GM19023 (cell line): ENCODE measurements around the gene CDNF.
A peak's percentile ranks its signal among the peaks of the same experiment; 100 is the strongest.
"Not testable (repeated sequence)": the region's sequence is repeated elsewhere in the genome, so short reads cannot be mapped to it uniquely, and the experiment has no call there.

Experiments used
- ATAC-seq: cut with Tn5 transposase; IDR thresholded peaks from one replicate; pipeline ENCODE4 v1.9.1; 2021; ENCODE audit warnings: mild to moderate bottlenecking, moderate library complexity; ENCODE audit not compliant: unreplicated experiment

The CDNF gene

GRCh38 chr10:14840178-14840577 lies 2.3 kb upstream of the CDNF start:
- ATAC-seq = no peak

DNA sequence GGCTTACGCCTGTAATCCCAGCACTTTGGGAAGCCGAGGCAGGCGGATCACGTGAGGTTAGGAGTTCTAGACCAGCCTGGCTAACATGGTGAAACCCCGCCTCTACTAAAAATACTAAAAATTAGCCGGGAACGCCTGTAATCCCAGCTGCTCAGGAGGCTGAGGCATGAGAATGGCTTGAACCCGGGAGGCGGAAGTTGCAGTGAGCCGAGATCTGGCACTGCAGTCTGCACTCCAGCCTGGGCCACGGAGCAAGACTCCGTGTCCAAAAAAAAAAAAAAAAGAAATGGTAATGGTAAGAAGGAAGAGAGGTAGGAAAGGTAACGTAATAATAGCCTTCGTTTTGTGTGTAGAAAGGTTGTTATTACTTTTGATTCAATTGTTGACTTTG lies 1.5 kb upstream of the CDNF start:
- ATAC-seq = no peak

DNA sequence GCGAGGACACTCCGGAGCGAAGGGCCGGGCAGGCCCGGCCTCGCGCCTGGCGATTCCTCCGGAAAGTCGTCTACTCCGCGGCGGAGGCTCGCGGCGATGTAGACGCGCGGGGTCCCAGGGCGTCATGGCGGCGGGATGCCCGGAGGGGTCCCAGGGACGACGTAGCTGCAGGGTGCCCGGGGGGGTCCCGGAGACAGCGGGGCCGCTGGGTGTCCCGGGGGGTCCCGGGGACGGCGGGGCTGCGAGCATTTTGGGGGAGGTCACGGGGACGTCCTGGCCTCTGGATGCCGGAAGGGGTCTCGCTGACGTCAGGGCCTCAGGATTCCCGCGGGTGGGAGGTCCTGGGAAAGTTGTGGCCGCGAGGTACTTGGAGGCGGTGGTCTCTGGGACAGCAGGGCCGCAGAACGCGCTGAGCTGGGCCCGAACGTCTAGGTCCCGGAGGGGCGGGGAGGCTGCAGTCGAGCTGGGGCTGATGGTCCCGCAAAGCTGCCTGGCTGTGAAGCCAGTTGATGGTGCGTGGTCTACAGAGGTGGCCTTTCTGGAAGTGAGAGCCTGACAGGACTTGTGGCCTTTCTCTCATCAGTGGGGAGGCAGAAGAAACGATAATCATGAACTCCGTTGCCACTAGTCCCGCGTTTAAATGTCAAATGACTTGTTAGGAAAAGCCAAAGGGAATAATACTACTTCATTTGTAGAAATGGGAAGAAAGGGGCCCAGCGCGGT lies 906 bp upstream of the CDNF start:
- peak; percentile 4 for ATAC-seq

GRCh38 chr10:14837003-14837756 lies 657 bp downstream of the CDNF start:
- ATAC-seq = no peak

- ATAC-seq = no peak
Measured at GRCh38 chr10:14836208-14836607, 1.6 kb downstream of the CDNF start.

- no peak for ATAC-seq
Measured at GRCh38 chr10:14833106-14833505, 4.7 kb downstream of the CDNF start.

- no peak for ATAC-seq
Measured at GRCh38 chr10:14826076-14826829, 11.6 kb downstream of the CDNF start.

DNA sequence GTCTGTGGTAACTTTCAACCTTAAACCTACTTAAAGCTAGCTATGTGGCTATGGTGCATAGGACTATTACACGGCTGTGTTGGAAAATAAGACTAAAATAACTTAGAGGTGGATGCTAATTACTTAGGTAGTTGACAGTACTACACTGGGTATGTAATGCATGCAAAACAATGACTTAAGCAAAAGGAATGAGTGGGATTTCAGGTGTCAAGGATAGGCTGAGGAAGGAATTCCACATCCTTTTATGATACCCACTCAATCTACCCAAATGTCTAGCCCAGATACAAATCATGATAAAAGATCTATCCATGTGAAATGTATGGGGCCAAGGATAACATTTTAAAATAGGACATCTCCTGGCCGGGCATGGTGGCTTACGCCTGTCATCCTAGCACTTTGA lies 13.9 kb downstream of the CDNF start:
- ATAC-seq = no peak

DNA sequence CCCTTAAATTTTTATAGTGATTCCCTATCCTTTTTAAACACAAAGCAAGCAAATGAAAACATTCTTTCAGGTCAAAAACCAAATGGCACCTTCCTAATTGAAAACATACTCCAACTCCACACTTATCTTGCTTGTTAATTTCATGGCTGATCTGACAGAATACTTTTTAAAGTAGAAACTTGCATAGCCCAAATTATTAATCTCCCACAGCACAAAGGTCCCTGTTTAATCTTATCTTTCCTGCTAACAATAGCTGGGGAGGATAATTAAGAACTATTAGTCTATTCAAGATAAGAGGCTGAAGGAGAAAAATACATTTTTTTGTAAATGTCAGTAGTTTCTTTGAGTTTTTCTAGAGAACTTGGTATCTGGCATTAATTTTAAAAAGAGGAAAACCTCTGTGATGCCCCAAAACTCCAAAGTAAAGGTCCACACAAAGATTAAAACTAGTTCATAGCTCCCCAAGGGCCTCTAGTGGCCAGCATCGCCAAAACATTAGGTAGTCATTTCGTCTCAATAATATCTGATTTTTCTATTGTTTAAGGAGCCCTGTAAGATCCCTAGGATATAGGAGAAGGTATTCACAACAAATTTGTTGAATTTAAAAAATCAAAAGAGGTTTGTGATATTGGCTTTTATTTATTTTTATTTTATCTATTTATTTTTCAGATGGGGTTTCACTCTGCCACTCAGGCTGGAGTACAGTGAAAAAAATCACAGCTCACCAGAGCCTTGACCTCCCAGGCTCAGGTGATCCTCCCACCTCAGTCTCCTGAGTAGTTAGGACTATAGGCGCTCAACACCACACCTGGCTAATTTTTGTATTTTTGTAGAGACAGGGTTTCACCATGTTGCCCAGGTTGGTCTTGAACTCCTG lies 14.7 kb downstream of the CDNF start:
- no peak for ATAC-seq

DNA sequence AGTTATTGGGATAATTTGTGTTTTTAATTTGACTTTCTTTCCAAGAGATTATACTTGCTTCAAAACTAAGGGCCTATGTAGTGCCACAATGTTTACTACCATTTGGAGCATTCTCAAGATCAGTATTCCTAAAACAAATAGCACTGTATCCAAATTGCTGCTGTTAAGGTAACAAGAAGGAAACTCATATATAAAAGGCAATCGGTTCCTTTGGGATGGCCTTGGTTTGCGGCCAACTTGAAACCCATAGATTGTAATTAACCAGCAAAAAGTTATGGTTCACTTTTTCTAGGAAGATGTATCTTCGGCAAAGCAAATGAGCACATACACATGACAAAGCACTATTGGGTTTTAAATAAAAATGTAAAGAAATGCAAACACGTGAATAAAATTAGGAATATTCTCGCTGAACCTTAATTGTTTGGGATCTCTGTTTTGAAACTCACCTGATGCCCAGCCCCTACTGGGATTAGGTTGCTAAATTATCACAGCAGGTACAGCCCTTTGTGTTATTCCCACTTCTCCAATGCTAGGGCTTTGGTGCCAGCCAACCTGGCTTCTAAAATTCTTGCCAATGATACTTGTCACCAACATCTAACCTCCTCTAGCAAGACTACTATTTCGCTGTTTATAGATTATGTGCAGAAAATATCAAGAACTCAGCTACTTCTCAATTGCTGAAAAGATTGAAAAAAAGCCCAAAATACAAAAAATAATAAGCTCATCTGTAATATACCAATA lies 16.0 kb downstream of the CDNF start:
- ATAC-seq = no peak

DNA sequence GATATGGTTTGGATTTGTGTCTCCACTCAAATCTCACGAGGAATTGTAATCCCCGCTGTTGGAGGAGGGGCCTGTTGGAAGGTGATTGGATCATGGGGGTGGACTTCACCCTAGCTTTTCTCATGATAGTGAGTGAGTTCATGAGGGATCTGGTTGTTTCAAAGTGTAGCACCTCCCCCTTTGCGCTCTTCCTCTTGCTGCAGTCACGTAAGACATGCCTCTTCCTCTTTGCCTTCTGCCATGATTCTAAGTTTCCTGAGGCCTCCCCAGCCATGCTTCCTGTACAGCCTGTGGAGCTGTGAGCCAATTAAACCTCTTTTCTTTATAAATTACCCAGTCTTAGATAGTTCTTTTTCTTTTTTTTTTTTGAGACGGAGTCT lies 17.1 kb downstream of the CDNF start:
- no peak for ATAC-seq

- no peak for ATAC-seq
Measured at GRCh38 chr10:14820010-14820774, 17.6 kb downstream of the CDNF start.

GRCh38 chr10:14816717-14817116 lies 21.1 kb downstream of the CDNF start:
- ATAC-seq = not testable (repeated sequence)

GRCh38 chr10:14815681-14816080 lies 22.2 kb downstream of the CDNF start:
- no peak for ATAC-seq

GRCh38 chr10:14812271-14812670 lies 25.6 kb downstream of the CDNF start:
- no peak for ATAC-seq

DNA sequence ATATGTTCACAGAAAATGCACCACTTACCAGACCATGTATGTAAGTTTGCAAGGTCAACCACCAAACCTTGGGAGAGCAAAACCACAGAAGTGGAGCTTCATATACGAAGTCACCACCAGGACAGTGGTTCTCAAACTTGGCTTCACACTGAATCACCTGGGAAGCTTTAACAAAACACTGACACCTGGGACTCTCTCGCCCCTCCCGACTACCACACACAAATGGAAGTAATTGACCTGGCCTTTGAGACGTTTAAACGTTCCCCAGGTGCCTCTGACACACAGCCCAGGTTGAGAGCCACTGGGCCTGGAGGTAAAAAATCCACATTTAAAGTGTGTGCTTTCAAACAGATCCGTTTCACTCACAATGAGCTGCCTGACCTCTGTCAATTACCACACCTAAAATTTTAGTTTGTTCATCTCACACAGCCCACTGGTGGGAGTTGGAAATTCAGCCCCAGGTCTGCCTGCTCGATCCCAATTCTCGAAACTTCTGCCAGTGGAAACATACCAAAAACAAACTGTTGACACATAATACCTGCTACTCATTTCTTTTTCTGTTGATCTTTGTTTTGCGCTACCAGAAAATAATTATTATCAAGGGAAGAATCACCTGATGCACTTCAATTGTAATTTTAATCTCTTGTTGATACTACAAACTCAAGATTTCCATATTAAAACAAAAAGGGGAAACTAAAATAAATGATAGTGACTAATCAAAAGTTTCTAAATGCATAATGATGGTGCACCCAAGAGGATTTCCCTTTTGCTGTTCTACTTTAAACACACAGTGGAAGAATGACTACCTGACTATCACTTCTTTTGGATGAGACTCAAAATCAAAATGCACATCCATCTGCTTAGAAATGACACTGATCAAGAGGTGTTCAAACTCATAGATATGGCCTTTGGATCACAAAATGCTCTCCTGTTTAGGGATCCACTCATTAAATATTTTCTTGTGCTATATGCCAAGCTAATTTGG lies 26.6 kb downstream of the CDNF start:
- no peak for ATAC-seq

DNA sequence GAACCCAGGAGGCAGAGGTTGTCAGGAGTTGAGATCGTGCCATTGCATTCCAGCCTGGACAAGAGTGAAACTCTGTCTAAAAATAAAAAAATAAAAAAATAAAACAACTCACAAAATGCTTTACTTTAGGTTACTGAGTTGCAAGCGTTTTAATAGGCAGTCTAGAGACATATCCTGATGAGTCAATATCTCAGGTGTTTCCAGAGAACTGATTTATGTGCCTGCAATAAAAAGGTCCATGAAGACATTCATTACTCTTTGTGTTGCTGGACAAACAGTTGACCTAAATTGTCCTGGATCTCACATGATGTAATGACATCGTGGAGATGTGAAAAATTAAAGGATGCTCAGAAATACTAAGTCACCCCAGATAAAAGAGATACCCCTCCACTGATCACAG lies 31.5 kb downstream of the CDNF start:
- no peak for ATAC-seq

- no peak for ATAC-seq
Measured at GRCh38 chr10:14803827-14804226, 34.0 kb downstream of the CDNF start.
